T-helper 1 cell (primary cell): ENCODE measurements around the gene PUS10.
"Not testable (repeated sequence)": the region's sequence is repeated elsewhere in the genome, so short reads cannot be mapped to it uniquely, and the experiment has no call there.

Experiments used
- DNase-seq, 5 donors: peaks; one replicate each; pipeline ENCODE4 v3.0.0-alpha.2; 2012 to 2020

PUS10 gene

GRCh38 chr2:60926741-60927552, 91.1 kb downstream of the PUS10 start:
- DNase-seq = no peak

- no peak for DNase-seq
Observed at GRCh38 chr2:60925994-60926740, 91.9 kb downstream of the PUS10 start.

- no peak for DNase-seq
Observed at GRCh38 chr2:60907329-60907728, 110.7 kb downstream of the PUS10 start.

- no peak for DNase-seq
Observed at GRCh38 chr2:60906395-60906794, 111.7 kb downstream of the PUS10 start.

GRCh38 chr2:60905867-60906266, 112.2 kb downstream of the PUS10 start:
- not testable (repeated sequence) for DNase-seq

- not testable (repeated sequence) for DNase-seq
Observed at GRCh38 chr2:60901296-60901695, 116.8 kb downstream of the PUS10 start.

- no peak for DNase-seq
Observed at GRCh38 chr2:60899892-60900249, 118.2 kb downstream of the PUS10 start.

GRCh38 chr2:60899230-60899891, 118.7 kb downstream of the PUS10 start:
- no peak for DNase-seq

- DNase-seq = no peak
Observed at GRCh38 chr2:60898567-60898966, 119.5 kb downstream of the PUS10 start.
